ENCODE results near the gene KIF17. TPM values are rescaled to one million over a fixed set of nuclear protein-coding genes. Genes with fewer than 3 reads are reported as not detected.
"Not testable (repeated sequence)": the region's sequence is repeated elsewhere in the genome, so short reads cannot be mapped to it uniquely, and the experiment has no call there.

The KIF17 gene
- total and polyA plus RNA-seq, 2 donors = 2.0 to 3.2 TPM

GRCh38 chr1:20723537-20724363, 5.9 kb upstream of the KIF17 start:
- no peaks in the 10 kb centered on the region for H3K4me1 ChIP-seq (ENCODE audit: insufficient read depth)
- H3K36me3 ChIP-seq (ENCODE audit: insufficient read depth) = no peaks in the 10 kb centered on the region
- DNase-seq (ENCODE audit: extremely low spot score) = no peak
- no peak overlapping the region for H3K4me3 ChIP-seq (ENCODE audit: low read depth, low read length)
- WGBS = 93% methylated on average over 35 of the region's 35 CpGs
- H3K27ac ChIP-seq (ENCODE audit: low read depth) = no peak overlapping the region

- WGBS = 88% methylated on average over 4 of the region's 4 CpGs
- Histone ChIP-seq H3K36me3 (ENCODE audit: insufficient read depth) (no peaks in the 10 kb centered on the region), H3K4me3 (ENCODE audit: low read depth, low read length) (no peak overlapping the region), H3K4me1 (ENCODE audit: insufficient read depth) (no peaks in the 10 kb centered on the region), H3K27ac (ENCODE audit: low read depth) (no peak overlapping the region)
- no peak for DNase-seq (ENCODE audit: extremely low spot score)
Measured at GRCh38 chr1:20723159-20723536, 5.3 kb upstream of the KIF17 start.

- H3K27ac ChIP-seq (ENCODE audit: low read depth) = no peak overlapping the region
- peaks cover 3% of the 10 kb centered on the region for H3K4me1 ChIP-seq (ENCODE audit: insufficient read depth)
- no peaks in the 10 kb centered on the region for H3K36me3 ChIP-seq (ENCODE audit: insufficient read depth)
- no peak overlapping the region for H3K4me3 ChIP-seq (ENCODE audit: low read depth, low read length)
- 92% methylated on average over 29 of the region's 29 CpGs for WGBS
- no peak for DNase-seq (ENCODE audit: extremely low spot score)
Measured at GRCh38 chr1:20721117-20722061, 3.6 kb upstream of the KIF17 start.

GRCh38 chr1:20720631-20721091, 2.9 kb upstream of the KIF17 start:
- no peak for DNase-seq (ENCODE audit: extremely low spot score)
- Histone ChIP-seq H3K36me3 (ENCODE audit: insufficient read depth) (no peaks in the 10 kb centered on the region), H3K4me3 (ENCODE audit: low read depth, low read length) (no peak overlapping the region), H3K27ac (ENCODE audit: low read depth) (no peak overlapping the region), H3K4me1 (ENCODE audit: insufficient read depth) (peaks cover 3% of the 10 kb centered on the region)
- 91% methylated on average over 12 of the region's 12 CpGs for WGBS

- no peak overlapping the region for H3K27ac ChIP-seq (ENCODE audit: low read depth)
- H3K4me3 ChIP-seq (ENCODE audit: low read depth, low read length) = no peak overlapping the region
- H3K36me3 ChIP-seq (ENCODE audit: insufficient read depth) = no peaks in the 10 kb centered on the region
- H3K4me1 ChIP-seq (ENCODE audit: insufficient read depth) = peaks cover 3% of the 10 kb centered on the region
- no peak for DNase-seq (ENCODE audit: extremely low spot score)
- 83% methylated on average over 5 of the region's 5 CpGs for WGBS
Measured at GRCh38 chr1:20719871-20720620, 2.2 kb upstream of the KIF17 start.

- 91% methylated on average over 8 of the region's 8 CpGs for WGBS
- Histone ChIP-seq H3K4me3 (ENCODE audit: low read depth, low read length) (no peak overlapping the region), H3K4me1 (ENCODE audit: insufficient read depth) (peaks cover 3% of the 10 kb centered on the region), H3K27ac (ENCODE audit: low read depth) (no peak overlapping the region), H3K36me3 (ENCODE audit: insufficient read depth) (no peaks in the 10 kb centered on the region)
- DNase-seq (ENCODE audit: extremely low spot score) = no peak
Measured at GRCh38 chr1:20719261-20719660, 1.5 kb upstream of the KIF17 start.

GRCh38 chr1:20718343-20718882, 606 bp upstream of the KIF17 start:
- not testable (repeated sequence) for DNase-seq (ENCODE audit: extremely low spot score); H3K36me3 ChIP-seq (ENCODE audit: insufficient read depth); H3K4me1 ChIP-seq (ENCODE audit: insufficient read depth); H3K27ac ChIP-seq (ENCODE audit: low read depth)
- WGBS = 63% methylated on average over 17 of the region's 17 CpGs
- H3K4me3 ChIP-seq (ENCODE audit: low read depth, low read length) = peak overlapping the region; percentile 50

- H3K36me3 ChIP-seq (ENCODE audit: insufficient read depth) = no peaks in the 10 kb centered on the region
- peaks cover 3% of the 10 kb centered on the region for H3K4me1 ChIP-seq (ENCODE audit: insufficient read depth)
- no peak for DNase-seq (ENCODE audit: extremely low spot score)
- no peak overlapping the region for H3K27ac ChIP-seq (ENCODE audit: low read depth)
- WGBS = 88% methylated on average over 13 of the region's 13 CpGs
- no peak overlapping the region for H3K4me3 ChIP-seq (ENCODE audit: low read depth, low read length)
Measured at GRCh38 chr1:20716232-20716631, 1.6 kb downstream of the KIF17 start.

- Histone ChIP-seq H3K36me3 (ENCODE audit: insufficient read depth) (no peaks in the 10 kb centered on the region), H3K27ac (ENCODE audit: low read depth) (no peak overlapping the region), H3K4me3 (ENCODE audit: low read depth, low read length) (no peak overlapping the region), H3K4me1 (ENCODE audit: insufficient read depth) (peaks cover 3% of the 10 kb centered on the region)
- DNase-seq (ENCODE audit: extremely low spot score) = no peak
- 89% methylated on average over 15 of the region's 15 CpGs for WGBS
Measured at GRCh38 chr1:20715406-20715805, 2.4 kb downstream of the KIF17 start.

GRCh38 chr1:20713440-20713839, 4.4 kb downstream of the KIF17 start:
- Histone ChIP-seq H3K4me1 (ENCODE audit: insufficient read depth) (peaks cover 3% of the 10 kb centered on the region), H3K4me3 (ENCODE audit: low read depth, low read length) (no peak overlapping the region), H3K36me3 (ENCODE audit: insufficient read depth) (no peaks in the 10 kb centered on the region), H3K27ac (ENCODE audit: low read depth) (no peak overlapping the region)
- DNase-seq (ENCODE audit: extremely low spot score) = no peak
- 91% methylated on average over 6 of the region's 6 CpGs for WGBS

- no peaks in the 10 kb centered on the region for H3K36me3 ChIP-seq (ENCODE audit: insufficient read depth)
- H3K4me1 ChIP-seq (ENCODE audit: insufficient read depth) = no peaks in the 10 kb centered on the region
- DNase-seq (ENCODE audit: extremely low spot score) = no peak
Measured at GRCh38 chr1:20712215-20712577, 5.6 kb downstream of the KIF17 start.

GRCh38 chr1:20711285-20712214, 6.3 kb downstream of the KIF17 start:
- H3K4me3 ChIP-seq (ENCODE audit: low read depth, low read length) = no peak overlapping the region
- H3K27ac ChIP-seq (ENCODE audit: low read depth) = no peak overlapping the region
- DNase-seq (ENCODE audit: extremely low spot score) = no peak
- no peaks in the 10 kb centered on the region for H3K36me3 ChIP-seq (ENCODE audit: insufficient read depth)
- no peaks in the 10 kb centered on the region for H3K4me1 ChIP-seq (ENCODE audit: insufficient read depth)
- WGBS = 77% methylated on average over 29 of the region's 29 CpGs

More at GRCh38 chr1:20712215-20712577, 5.6 kb downstream of the KIF17 start:
- WGBS = 85% methylated on average over 6 of the region's 6 CpGs
- Histone ChIP-seq H3K4me3 (ENCODE audit: low read depth, low read length) (no peak overlapping the region), H3K27ac (ENCODE audit: low read depth) (no peak overlapping the region)

Data from urinary bladder (tissue), 4 donors.